NCI-H128 (cell line): ENCODE results near the gene CCSAP.
"Not testable (repeated sequence)": the region's sequence is repeated elsewhere in the genome, so short reads cannot be mapped to it uniquely, and the experiment has no call there.

Experiments
- DNase-seq: peaks from one replicate; lab custom pipeline; 2025; ENCODE audit not compliant: unreplicated experiment; lab: John Stamatoyannopoulos, UW

The CCSAP gene

GRCh38 chr1:229293528-229294204 is 49.2 kb downstream of the CCSAP start:
- DNase-seq, result no peak

GRCh38 chr1:229291686-229292085 is 51.2 kb downstream of the CCSAP start:
- not testable (repeated sequence) for DNase-seq

- no peak for DNase-seq
Measured at GRCh38 chr1:229288516-229288915, 54.3 kb downstream of the CCSAP start.

- no peak for DNase-seq
Measured at GRCh38 chr1:229287267-229287666, 55.6 kb downstream of the CCSAP start.

- no peak for DNase-seq
Measured at GRCh38 chr1:229286099-229286766, 56.6 kb downstream of the CCSAP start.

GRCh38 chr1:229285440-229285839 is 57.4 kb downstream of the CCSAP start:
- DNase-seq, result no peak

- DNase-seq, result no peak
Measured at GRCh38 chr1:229284887-229285286, 58.0 kb downstream of the CCSAP start.

- no peak for DNase-seq
Measured at GRCh38 chr1:229283183-229283611, 59.6 kb downstream of the CCSAP start.

- DNase-seq, result no peak
Measured at GRCh38 chr1:229282295-229282823, 60.5 kb downstream of the CCSAP start.

- no peak for DNase-seq
Measured at GRCh38 chr1:229281339-229281926, 61.4 kb downstream of the CCSAP start.

GRCh38 chr1:229280921-229281320 is 61.9 kb downstream of the CCSAP start:
- no peak for DNase-seq

GRCh38 chr1:229280037-229280828 is 62.6 kb downstream of the CCSAP start:
- no peak for DNase-seq

- no peak for DNase-seq
Measured at GRCh38 chr1:229279242-229279641, 63.6 kb downstream of the CCSAP start.

GRCh38 chr1:229278120-229278741 is 64.6 kb downstream of the CCSAP start:
- no peak for DNase-seq

GRCh38 chr1:229275005-229275404 is 67.8 kb downstream of the CCSAP start:
- DNase-seq, result no peak

- DNase-seq, result no peak
Measured at GRCh38 chr1:229273507-229274232, 69.2 kb downstream of the CCSAP start.

GRCh38 chr1:229272164-229273158 is 70.4 kb downstream of the CCSAP start:
- DNase-seq, result no peak

GRCh38 chr1:229271448-229272159 is 71.2 kb downstream of the CCSAP start:
- DNase-seq, result no peak
